GM18867 (cell line): ENCODE measurements around the gene AIPL1.

Experiments used
- ATAC-seq: cut with Tn5 transposase; IDR thresholded peaks from one replicate; pipeline ENCODE4 v1.9.1; 2021; ENCODE audit warnings: mild to moderate bottlenecking, moderate library complexity; ENCODE audit not compliant: unreplicated experiment

AIPL1 gene

DNA sequence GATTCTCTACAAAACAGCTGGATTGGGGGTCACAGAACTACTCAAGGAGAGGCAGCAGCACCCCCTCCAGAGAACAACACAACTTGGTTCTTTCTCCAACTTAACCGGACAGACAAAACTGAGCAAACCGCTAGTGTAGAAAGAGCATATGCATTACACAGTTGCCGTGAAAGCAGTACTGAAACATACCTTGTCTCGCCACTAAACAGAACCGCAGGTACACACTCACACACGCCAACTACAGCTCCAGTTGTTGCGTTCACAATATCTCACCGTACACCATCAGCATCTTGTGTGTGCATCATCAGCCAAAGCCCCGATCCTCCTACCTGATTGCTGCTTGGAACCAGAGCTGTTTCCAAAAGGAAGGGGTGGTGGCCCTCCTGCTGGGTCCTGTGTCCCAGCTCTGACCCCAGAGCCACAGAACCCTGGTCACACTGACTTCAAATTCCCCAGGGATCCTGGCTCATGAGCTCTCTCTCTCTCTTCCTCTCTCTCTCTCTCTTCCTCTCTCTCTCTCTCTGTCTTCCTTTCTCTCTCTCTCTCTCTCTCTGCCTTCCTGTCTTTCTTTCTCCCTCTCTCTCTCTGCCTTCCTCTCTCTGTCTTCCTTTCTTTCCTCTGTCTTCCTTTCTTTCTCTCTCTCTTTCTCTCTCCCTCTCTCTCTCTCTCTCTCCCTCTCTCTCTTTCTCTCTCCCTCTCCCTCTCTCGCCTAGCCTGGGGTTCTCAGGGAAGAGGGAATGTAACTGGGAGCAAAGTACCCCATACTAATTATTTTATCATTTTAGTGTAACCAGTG is 17.7 kb upstream of the AIPL1 start:
- ATAC-seq = no peak

DNA sequence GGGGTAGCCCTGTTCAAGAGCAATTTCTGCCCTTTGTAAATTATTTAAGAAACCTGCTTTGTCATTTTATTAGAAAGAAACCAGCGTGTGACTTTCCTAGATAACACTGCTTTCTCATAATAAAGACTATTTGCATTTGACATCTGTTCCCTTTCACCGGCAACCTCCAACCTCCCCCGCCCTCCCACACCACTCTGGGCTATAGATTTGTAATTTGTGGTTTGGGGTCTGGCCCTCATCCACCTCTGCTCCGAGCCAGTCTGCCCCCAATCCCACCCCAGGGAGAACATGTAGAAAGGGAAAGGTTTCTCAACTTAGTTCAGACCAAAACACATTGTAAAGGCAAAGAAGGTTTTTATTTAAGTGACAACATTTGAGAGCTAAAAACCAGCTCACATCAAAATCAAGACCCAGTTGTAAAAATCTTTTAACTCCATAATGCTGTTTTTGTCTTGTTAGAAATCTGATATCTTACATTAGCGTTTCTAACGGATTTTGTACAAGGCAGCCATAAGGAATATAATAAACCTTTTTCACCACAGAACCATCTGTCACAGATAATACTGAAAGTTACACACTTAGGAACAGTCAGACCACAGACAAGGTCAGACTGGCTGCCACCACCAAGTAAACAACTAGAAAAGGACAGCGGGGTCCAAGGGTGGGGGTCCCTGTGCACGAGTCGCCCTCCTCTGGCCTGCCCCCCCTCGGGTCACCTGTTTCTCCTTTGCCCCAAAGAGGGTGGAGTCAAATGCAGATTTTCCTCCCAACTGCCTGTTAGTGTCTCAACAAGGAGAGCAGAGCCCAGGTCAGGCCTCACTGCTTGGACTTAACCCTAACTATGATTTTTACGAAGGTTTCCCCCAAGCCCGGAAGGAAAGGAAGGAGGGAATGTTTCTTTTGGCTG is 16.3 kb upstream of the AIPL1 start:
- no peak for ATAC-seq

DNA sequence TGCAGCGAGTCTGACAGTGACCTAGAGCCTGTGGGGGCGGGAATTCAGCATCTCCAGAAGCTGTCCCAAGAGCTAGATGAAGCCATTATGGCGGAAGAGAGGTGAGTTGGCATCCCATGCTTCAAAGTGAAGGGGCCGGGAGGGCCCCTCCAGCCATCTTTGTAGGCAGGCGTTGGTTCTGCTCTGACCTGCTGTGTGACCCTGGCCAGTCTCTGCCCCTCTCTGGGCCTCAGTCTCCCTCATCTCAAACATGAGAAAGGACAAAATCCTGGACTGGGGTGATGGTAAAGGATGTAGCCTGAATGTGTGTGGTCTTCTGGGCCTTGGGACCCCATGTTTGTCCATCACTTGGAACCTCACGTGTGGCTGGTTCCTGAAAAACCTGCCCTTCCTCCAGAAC is 14.4 kb upstream of the AIPL1 start:
- ATAC-seq = no peak

DNA sequence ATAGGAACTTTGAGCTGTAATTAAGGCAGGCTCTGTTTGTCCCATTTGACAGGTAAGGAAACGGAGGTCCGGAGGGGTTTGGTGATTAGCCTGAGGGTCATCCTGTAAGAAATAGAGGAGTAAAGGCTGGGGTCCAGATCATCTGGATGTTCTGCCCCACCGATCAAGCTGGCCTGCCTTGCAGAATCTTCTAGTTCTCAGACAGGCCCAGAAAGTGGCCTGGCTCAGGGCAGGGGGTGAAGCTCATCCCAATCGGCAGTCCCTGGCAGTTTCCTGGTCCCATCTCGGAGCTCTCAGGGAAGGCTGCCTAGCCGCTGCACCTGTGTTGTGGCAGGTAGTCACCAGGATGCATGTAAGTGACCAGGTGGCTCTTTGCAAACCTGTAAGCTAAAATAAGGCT is 13.6 kb upstream of the AIPL1 start:
- no peak for ATAC-seq

DNA sequence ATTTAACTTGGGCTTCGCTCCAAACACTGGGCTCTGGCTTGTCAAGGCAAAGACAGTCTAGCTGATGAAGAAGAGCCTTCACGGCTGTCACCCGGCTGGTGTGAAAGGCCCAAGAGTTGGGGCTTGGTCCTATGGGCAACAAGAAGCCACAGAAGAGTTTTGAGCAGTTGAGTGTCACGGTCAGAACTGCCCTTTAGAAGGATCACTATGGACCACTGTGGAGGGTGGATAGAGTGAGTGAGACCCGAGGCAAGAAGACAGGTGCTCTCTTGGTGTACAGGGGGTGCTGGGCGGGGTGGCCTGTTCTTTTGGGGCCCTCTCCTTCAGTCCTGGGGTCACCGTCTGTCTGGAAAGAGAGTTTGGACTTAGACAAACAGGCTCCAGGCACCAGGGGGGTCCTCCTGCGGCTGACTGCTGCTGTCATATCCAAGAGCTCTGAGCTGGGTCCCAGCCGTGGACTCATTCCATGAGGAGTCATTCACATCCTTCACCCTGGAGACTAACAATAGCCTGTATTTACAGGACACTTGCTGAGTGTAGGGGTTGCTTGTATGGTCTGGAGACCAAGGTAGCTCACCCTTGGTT is 11.7 kb upstream of the AIPL1 start:
- no peak for ATAC-seq

GRCh38 chr17:6444571-6445335 is 9.8 kb upstream of the AIPL1 start:
- ATAC-seq = no peak

GRCh38 chr17:6443692-6444570 is 9.0 kb upstream of the AIPL1 start, which contains the start of gene PIMREG:
PIMREG (plus strand) TSS chr17:6444455; CDS start chr17:6445111, 656 bp downstream.
- peak; percentile 89 for ATAC-seq

DNA sequence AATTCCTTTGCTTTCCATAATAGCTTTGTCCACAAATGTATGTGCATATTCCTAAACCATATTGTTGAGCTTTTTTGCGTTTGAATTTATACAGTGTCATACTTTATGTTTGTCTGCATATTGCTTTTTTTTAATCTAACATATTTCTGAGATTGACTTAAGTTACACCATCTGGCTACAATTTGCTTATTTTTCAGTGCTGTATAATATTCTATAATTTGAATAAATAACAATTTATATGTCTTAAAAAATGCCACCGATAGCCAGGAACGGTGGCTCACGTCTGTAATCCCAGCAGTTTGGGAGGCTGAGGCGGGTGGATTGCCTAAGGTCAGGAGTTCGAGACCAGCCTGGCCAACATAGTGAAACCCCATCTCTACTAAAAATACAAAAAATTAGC is 7.9 kb upstream of the AIPL1 start:
- no peak for ATAC-seq

- ATAC-seq = no peak
Measured at GRCh38 chr17:6439951-6440350, 5.0 kb upstream of the AIPL1 start.

DNA sequence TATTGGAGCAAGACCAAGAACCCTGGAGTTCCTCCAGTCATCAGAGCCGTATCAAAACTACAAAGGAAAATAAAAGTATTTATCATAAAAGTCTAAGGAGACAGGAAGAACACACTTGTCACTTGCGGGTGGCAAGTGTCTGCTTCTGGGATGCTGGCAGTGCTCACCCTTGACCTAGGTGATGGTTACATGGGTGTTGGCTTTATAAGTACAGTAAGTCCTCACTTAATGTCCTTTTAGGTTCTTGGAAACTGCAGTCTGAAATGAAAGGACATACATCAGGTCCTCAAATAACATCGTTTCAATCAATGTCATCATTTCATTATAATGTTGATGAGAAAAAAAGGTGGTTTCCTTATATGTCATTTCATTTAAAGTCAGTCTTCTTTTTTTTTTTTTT is 3.0 kb upstream of the AIPL1 start:
- no peak for ATAC-seq

DNA sequence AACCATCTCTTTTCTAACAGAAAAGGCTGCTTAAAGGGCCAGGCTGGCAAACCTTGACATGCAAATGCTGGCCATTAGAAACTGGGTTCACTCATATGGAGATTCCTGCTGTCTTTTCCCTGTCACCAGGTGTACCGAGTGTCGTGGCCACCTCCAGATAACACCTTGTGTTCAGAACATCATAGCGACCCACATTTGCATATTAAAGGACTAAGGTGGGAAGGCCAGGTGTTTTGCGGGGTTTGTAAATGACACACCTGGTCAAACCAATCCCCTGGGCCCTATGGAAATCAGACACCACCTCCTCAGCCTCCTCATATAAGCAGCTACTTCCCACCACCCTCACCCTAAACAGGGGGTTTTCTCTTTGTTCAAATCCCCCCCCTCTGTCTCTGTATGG is 2.5 kb upstream of the AIPL1 start:
- ATAC-seq = no peak

DNA sequence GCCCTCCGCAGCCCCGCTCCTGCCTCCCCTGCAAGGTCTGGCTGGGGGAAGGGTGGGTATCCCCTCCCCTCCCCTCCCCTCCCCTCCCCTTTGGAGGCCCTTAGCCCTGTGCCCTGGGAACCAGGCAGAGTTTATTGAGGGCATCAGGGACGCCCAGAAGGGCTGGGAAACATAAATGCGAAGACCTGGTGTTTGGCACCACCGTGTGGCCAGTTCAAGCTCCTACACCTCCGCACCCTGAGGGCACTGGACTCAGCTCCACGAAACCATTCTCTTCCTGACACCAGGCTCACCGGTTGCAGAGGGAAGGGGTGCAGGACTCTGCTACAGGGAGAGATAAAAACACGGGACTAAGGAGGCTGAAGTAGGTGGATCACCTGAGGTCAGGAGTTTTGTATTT is 1.0 kb upstream of the AIPL1 start:
- ATAC-seq = peak; percentile 45

DNA sequence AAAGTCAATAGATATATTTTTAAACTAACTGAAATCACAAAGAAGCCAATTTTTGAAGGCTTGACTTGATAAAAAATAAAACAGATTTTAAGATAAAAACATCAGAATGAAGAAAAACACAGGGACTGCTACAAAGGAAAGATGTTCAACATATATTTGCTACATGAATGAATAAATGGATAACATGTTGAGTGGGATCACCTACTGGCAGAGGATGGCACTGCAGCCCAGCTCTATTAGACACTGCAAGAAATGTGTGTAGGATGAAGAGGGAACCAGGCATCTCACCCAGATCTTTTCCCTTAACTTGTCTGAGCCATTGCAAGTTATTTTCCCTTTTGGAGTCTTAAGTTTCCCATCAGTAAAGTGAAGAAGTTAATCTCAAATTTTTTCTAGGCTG is 4.2 kb downstream of the AIPL1 start:
- no peak for ATAC-seq

- ATAC-seq = no peak
Measured at GRCh38 chr17:6429266-6429665, 5.7 kb downstream of the AIPL1 start.

DNA sequence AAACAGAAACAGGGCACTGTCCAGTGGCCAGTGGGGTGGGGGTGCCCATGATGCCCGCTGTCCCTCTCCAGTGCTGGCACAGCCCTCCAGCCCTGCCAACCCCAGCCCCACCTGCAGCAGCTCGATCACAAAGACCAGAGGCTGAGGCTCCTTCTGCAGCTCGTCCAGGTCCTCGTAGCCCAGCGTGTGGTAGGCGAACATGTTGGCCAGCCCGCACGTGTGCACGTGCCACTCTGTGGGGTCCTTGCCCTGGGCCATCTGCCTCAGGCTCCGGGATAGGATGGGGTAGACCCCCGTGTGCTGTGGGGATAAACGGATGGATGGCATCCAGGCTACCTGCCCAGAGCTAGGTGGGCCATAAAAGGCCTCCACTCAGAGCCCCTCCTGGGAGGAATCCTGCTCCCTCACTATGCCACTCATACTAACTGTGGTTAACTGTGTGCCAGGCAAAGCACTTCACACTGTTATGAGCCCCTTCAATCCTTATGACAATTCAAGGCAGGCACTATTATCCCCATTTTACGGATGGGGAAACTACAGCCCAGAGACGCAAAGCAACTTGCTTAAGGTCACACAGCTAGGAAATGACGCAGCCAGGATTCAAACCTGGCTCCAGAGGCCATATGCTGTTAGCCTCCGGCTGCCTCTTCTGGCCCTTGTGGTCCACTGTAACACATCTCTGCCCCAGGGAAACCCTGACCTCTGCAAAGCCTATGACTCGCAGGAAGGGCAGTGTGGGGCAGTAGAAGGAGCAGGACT is 6.5 kb downstream of the AIPL1 start:
- ATAC-seq = no peak

- ATAC-seq = no peak
Measured at GRCh38 chr17:6427279-6427781, 7.6 kb downstream of the AIPL1 start.

DNA sequence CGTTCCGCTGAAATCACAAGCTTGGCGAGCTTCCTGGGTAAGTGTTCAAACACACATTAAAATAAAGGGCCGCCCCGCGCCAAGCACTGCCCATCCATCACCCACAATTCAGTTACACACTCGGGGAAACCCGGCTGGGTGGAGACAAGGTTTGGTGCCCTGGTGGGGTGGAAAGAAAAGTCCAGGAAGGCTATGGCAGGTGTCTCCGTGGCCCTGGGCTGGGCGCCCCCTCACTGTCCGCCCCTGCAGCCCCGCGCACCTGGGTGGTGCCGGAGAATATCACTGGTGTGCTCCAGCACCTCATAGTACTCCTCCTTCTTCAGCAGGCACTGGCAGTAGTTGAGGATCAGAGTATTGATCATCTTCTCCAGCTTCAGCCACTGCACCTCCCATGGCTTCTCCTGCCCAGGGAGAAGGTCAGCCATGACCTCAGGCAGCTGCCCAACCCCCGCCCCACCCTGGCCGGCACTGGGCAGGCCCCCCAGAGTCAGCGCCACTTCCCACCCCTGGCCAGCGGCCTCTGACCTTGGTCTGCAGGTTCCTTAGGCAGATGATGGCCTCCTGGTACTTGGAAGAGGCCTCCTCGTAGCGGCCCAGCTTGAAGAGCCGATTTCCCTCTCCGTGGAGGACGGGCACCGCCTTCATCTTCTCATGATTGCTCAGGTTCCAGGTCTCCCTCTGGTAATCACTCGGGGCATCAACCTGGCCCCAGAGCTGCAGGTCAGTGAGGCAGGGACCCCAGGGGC is 8.4 kb downstream of the AIPL1 start:
- no peak for ATAC-seq

- no peak for ATAC-seq
Measured at GRCh38 chr17:6425407-6425806, 9.5 kb downstream of the AIPL1 start.
